Kidney capillary endothelial cell (primary cell): ENCODE results near the gene SULT4A1.
A peak's percentile ranks its signal among the peaks of the same experiment; 100 is the strongest.

ENCODE experiments used
- DNase-seq: peaks from one replicate; pipeline ENCODE4 v3.0.0-alpha.2; 2018; ENCODE audit warnings: low spot score

SULT4A1 gene

DNA sequence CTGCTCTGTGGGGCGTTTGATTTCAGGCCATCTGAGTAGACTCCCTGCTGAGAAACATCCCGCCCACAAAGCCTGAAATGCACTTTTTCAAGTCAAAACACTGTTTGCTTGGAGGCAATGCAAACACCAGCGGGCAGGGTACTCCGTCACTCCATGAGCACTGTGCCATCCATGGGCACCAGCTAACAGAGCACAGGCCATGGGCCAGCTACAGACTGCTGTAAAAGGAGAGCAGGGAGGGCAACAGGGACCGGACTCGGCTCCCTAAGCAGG, 33.7 kb downstream of the SULT4A1 start:
- no peak for DNase-seq

DNA sequence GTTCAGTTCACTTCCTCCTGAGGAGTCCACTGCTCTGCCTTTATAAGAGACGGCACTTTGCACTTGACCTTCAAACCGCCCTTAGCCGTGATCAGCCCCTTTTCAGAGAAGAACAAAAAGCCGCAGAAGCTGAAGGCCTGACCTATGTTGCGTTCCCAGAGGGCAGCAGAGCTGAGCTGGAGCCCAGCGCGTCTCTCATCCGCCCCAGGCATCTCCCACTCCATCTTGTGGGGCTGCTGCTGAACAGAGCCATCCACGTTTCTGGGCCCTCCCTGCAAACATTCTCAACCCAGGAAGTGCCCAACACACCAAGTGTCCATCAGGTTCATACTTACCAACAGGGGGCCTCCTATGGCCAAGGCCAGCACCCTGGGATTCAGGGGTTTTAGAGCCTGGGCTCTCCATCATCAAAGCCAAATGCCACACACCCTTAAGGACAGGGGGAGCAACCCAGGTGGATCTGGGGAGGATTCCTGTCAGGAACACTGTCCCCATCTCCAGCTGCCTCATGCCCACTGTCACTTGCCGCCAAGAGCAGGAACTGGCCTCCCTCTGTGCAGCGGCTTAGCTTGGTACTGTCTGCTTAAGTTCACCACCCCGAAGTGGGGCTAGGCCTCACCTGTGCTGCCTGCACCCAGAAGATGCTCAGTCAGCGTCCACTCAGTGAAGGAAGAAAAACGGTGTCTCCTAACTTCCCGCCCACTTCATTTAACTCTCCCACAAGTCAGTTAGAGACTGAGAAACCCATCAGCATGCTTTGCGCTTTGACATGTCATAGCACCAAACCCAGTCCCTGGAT, 34.2 kb downstream of the SULT4A1 start:
- no peak for DNase-seq

DNA sequence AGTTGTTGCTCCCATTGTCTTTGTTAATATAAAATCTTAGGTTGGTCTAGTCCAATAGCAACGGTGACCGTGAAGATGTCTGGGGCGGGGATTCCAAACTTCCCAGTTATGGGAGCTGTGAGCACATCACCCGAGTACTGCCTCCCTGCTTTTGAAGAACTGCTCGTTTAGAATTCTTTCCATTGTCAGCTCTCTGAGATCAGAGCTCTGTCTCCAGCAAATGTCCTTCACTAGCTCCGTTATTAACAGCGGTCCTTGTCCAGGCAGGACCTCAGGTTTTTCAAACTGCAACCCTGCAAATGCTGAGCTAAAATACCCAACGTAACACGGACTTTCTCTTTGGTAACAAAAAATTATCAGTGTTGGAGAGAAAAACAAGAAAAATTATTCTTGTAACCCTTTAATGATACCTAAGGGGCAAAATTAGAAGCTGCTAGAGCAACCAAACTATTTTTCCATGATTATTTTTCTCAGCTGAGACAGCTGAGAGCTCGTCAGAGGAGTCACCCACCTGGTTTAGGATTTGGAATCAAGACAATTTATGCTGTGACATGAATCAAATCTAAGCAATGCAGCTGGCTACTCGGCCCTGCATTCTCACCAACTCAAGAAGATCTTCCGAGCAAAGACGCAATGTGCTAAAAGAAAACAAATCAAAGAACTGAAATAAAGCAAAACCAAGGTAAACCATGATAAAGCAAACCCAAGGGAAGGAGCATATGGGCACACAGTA, 35.1 kb downstream of the SULT4A1 start:
- DNase-seq, result no peak

DNA sequence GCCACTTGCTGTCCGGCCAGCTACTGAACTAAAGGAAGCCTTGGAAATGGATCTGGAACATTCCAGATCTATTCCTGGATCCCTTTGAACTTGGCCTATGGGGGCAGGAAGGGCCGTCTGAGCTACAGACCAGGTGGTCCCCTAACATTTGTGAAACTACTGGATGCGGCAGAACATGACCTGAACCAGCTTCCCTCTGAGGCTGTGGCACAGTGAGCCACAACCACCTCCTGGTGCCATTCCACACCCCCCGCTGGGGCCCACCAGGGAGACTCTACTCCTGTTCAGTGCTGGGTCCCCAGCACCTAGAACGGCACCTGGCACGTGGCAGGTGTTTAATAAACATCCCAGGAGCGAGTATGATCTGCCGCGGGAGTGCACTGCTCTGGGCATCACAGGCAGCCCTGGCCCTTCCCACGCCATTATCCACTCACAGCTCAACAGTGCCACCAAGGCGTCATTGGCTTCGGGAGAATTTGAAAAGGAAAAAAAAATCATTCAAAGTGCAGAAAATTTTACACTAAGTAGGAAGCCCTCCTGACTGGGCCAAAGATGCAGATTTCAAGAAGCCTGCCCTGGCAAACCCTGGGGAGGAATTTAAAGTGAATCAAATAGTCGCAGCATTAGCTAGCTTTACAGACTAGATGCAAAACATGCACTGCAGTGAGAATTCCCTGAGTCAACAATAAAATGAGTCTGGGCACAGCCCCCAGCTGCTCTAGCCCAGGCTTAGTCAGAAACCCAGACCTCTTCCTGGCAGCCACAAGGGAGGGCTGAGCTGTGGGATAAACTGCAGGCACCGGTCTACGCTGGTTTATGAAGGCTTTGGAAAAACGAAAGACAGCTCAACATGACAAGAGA, 35.9 kb downstream of the SULT4A1 start:
- DNase-seq, result no peak

DNA sequence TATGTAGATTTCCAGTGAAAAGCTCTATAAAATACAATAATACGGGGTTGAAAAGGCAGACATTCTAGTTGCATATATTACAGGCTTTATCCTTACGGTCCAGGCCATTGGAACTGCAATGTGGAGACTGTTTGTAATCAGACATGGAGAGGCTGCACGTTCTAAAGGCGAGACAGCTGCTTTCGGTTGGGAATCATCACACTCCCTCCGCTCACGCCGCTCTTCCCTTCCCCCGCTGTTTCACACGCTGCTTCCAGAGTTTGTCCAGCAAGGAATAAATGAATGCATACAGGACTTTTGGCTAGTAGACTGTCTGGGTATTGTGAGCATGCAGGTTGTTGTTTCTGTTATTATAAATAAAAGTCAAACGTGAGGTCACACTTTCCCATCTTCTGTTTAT, 36.7 kb downstream of the SULT4A1 start:
- DNase-seq, result no peak

DNA sequence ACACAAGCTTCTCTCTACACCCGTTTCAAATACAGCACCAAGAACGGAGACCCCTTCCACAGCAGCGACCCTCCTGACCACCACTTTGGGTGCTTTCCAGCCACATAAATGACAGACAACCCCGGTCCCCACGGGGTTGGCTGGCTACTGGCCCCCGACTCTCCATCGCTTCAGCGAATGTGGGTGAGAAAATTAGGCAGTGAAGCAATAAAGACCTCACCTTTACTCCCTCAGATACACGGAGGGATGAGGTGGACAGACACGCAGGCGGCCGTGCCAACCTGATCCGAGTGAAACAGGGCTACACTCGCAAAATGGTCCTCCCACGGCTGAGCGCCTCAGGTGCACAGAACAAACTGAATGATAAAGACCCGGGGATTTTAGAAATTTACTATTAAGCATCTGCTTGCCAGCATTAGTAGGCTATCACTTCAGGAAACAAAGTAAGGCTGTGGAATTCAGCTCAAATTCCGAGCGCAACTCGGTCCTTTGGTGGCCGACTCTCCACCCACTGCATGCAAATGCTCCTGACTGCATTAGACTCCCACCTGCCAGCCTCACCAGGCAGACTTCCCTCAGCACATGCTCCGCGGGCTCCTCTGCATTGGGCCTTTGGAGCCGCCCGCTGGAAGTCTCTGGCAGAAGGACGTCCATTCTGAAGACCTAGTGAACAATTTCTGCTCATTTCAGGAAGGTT, 37.4 kb downstream of the SULT4A1 start:
- no peak for DNase-seq

DNA sequence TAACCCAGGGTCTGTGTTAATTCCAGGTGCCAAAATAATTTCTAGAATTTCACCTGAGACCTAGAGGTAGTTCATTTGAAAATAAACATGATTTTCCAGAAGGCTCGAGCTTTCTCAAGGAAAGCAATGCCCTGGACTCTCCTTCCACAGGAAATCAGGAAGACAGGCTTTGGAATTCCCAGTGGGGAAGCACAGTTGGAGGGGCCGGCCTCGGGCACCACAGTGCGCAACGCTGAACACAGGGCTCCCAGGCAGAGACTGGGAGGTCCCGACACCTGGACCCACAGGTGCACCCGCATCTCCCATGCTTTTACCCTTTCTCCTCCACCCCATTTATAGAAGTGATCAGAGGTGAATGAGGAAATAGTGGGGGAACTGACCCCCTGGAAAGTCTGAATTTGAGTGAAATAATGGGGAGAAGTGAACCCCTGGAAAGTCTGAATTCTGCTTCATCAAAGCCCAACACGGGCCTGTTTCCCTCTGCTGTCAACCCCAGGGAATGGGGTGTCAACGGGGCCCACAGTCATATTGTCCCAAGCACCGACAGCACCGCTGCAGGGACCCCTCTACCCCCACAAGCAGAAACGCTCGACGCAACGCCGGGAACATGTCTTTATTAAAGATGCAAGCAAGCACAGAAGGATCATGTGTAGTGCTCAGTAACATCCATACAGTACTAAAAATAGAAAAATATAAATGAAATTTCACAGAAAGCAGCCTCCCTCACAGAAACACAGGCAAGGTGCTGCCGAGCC, 38.2 kb downstream of the SULT4A1 start:
- DNase-seq, result no peak

DNA sequence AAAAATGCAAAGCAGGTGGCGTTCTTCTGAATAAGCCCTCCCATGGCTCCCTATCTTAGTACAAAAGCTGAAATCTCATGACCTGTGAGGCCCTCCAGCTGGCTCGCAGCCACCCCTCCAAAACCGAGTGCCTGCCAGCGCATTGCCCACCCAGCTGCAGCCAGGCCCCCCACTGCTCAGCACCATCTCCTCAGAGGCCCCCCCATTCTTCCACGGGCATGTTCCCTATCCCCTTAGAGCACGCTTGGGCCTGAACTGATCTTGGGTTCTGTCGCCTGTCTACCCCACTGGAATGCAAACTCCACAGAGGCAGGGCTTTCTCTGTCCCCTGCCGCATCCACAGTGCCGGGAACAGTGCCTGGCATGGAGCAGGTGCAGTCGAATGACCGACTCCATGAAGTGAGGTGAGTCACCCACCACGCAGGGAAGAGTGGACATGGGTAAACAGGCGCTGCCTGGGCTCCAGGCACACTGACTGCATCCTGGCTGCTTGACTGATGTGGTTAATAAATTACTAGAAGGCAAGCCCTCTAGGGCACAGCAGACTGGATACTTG, 38.9 kb downstream of the SULT4A1 start:
- DNase-seq, result no peak

DNA sequence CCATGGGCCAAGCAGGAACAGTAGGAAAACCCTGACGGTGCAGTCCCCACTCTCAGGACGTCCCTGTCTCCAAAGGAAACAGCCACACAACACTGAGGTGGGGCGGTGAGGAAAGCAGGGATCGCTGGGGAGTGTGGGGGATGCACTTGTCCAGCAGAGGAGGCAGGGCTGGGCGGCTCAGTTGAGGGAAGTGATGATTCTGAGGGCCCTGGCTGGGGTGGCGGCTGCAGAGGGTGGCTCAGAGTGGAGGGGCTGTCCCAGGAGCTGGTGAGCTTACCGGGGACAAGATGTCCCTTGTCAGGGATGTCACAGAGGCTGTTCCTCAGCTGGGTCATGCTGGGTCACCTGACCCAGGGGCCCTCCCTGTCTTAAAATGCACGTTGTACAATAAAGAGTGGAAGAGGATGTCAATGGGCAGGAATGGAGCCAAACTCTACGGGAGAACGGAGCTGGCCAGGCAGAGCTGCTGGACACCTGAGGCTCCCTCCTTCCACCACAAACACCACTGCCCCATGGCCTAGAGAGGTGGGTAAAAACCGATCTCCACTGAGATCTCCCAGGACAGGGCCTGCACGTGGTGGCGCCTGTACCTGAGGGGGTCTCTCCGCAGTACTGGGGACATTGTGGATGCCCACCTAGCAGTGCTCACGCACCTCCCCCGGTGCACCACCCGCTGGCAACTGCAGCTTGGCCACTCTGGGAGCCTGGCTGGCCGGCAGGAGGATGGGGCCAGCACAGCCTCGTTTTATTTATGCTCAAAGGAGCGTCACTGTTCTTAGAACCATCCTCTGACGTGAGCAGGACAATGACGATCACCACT, 40.5 kb downstream of the SULT4A1 start:
- no peak for DNase-seq

DNA sequence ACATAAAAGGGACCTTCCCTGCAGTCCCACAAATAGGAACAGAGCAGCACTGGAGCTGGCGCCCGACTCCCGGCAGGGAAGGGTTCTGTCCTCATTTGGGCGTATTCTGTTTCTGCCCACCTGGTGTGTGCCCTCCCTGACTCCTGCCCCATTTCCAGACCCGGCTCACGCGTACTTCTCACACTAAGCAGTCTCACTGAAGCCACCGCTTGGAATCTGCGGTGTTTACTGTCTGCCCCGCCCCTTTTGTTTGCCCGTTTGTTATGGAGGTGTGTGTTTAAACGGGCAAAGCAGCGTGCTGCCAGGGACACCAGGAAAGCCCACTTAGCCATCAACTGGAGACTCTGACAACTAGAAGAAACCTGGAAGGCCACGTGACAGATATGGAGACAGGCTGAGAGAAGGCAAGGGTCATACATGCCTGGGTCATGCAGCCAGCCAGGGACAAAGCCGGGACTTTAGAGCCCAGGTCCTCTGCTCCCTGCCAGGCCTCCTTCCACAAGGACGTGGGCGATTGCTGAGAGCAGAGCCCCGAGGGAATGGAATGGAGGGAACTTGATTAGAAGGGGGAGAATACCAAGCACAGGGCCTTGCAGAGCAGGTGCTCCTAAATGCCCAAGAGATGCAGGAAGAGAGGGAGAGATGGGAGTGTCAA, 41.5 kb downstream of the SULT4A1 start:
- no peak for DNase-seq

DNA sequence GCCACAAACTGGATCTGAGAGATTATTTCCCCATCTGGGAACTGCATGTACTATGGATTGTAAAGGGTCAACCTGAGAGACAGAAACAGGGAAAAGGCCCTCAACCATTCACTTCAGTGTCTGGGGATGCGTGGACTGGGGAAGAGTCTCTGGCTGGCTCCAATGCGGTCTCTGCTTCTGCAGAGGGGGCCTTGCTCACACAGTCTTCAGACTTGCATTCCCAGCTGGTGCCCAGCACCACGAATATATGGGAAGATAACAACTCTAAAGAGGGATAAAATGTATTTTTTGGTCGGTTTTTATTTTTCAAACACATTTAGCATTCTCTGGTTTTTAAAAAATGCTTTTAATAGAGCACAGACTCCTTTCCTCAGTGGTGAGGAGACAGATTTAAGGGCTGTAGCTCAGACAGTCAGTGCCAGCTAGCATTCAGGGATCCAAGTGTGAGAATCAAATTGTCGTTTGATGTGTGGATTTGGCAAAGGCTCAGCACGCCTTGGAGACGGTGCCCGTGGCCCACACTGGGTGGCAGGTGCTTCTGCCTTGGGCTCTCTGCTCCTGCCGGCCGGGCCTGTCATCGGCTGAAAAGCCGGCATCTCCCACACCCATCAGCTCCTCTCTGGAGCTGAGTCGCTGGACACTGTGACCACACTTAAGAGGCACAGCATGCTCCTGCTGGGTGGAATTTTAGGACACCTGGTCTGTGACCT, 42.2 kb downstream of the SULT4A1 start:
- DNase-seq, result no peak

DNA sequence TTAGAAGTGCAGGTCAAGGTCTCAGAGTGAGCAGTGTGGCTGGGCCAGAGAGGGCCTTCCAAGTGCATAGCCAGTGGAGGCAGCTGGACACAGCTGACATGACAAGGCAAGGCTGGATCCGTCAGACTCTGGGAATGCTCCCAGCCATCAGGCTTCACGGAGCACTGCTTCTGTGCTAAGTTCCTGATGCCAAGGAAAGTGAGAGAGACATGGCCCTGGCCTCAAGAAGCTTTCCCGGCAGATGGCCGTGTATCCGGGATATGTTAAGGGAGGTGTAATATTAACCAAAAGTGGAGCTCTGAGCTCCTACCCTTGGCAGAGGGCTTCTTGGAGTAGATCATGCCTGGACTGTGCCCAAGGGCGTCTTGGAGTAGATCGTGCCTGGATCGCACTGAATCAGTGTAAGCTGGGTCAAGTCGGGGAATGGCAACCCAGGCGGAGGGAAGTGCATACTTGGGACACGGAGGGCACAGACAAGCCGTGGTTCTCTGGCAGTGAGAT, 42.8 kb downstream of the SULT4A1 start:
- DNase-seq, result no peak

DNA sequence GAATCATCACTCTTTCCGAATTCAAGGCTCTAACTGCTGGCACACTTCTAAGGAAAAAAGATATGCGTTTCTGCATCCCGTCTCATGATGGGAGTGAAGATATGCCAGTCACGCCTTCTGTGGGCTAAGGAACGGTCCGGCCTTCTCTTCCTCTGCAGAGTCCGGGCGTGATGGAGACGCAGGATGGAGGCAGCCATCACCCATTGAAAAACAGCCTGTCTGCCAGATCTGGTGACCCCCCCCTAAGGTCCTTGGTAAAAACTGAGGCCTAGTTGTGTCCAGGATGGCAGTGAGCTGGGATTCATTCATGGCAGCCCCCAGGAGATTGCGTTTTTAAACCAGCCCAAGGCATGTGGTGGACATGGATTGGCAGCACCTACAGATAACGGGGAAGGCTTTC, 43.3 kb downstream of the SULT4A1 start:
- DNase-seq, result no peak

DNA sequence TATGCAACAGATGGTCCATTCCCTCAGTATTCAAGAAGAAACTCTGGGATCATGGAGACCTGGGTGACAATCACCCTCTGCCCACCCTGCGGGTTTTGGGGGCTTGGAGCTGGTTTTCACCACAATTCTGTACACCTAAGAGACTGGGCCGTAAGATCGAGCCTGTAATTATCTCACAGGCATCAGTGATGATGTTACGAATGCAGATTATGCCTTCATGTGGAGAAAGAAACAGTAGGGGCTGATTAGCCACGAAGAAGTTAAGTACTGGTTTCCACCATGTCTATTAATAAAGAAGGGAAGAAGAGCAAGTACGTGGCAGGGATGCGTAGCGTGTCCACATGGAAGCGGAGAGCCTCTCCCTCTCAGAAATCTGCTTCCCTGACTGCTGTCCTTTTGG, 44.9 kb downstream of the SULT4A1 start:
- no peak for DNase-seq

DNA sequence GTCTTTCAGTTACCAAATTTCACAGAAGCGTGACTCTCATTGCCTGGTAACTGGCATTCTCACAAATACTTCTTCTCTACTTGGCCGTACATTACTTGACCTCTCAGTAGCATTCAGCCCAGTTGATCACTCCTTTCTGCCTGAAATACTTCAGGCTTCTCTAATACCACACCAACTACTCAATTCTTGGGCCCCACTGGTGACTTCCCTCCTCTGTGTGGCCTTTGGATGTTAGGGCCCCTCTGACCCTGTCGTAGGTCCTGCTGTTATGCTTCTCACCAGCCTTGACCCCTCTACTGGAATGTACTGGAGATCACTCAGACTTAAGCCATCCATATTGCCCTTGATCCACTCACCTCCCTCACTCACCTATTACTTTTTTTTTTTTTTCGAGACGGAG, 48.0 kb downstream of the SULT4A1 start:
- DNase-seq, result no peak

DNA sequence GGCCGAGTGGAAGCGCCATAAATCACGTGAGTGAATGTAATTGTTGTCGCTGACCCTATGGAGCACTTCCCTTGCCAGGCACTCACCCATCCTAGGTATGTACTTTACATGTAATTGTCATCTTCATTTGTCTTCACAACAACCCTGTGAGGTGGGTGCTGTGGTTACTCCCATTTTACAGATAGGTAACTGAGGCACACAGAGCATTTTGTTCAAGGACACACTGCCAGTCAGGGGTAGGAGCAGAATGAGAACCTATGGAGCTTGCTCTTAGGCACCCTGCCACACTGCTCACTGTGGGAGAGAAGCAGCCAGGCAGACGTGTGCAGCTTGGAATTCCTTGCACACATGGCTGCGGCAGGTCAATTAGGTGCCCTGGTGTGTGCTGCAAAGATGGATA, 49.4 kb downstream of the SULT4A1 start:
- DNase-seq, result no peak

DNA sequence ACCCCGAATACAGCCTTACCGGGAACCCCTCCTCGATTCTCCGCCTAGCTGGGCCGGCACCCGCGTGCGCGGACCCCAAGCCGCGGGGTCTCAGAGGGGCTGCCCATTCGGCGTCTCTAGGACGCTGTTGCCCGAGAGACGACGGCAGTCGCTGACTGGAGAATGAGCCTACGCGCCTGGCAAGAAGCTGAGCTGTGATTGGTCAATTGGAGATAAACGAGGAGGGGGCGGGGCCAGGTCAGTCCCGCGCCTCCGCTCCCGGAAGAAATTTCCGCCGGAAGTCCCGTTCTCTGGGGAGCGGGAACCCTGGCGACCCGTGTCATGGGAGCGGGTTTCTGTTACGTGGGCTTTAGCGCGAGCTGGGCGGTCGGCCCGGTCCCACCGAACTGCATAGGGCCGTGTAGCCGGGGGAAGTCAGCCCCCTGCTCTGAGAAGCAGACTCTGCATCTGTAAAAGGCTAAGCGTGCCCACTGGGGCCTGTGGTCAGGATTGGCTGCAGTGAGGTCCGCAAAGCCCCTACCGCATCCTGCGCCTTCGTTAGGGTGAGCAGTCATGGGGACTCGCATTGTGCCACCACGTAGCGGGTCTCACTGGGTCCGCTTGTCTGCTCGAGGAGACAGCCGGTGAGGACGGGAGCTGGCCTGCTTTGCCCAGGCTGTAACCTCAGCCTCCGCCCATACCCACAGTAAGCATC, 50.0 kb downstream of the SULT4A1 start, which contains the start of gene EFCAB6:
Gene EFCAB6 (minus strand): TSS at position 157 of the 694 bp plus-strand sequence. CDS start 29,987 bp downstream, outside the sequence.
- peak; percentile 88 for DNase-seq

DNA sequence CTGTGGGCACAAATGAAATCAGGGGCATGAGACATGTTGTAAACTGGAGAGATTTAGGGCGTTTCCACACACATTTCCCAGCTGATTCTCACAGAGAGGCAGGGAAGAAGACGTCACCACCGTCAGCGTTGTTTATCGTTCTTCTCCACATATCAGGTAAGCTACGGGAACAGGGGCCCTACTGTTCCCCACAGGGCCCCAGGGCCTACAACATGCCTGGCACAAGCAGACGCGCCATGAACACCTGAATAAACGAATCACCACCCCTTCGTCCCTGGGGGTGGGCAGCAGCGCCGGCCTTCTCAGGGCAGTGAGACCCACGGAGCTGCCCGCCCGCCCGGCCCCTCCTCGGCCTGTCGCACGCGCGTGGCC, 50.5 kb downstream of the SULT4A1 start:
- DNase-seq, result peak; percentile 7
